Motor neuron (in vitro differentiated cells): ENCODE data around the gene AHRR. TPM values are rescaled to one million over a fixed set of nuclear protein-coding genes. Genes with fewer than 3 reads are reported as not detected.
"Not testable (repeated sequence)": the region's sequence is repeated elsewhere in the genome, so short reads cannot be mapped to it uniquely, and the experiment has no call there.

Source experiments
- ATAC-seq, 8 experiments: fragments of 200-7000 bp; cut with Tn5 transposase; replicated peaks in 6 of 8; 2 replicates each; pipeline ENCODE4 v1.8.0; 2021; ENCODE audit warnings: mild to moderate bottlenecking in 8 of 8, moderate library complexity in 8 of 8
- H3K27ac ChIP-seq, 2 donors: fragments of 250-450 bp; sonication (Bioruptor Pico); 2 replicates each; pipeline ENCODE4 v1.9.0; 2021; ENCODE audit warnings: antibody characterized with exemption in 2 of 2, mild to moderate bottlenecking in 2 of 2, moderate library complexity in 1 of 2
- H3K4me1 ChIP-seq, 2 donors: fragments of 250-450 bp; sonication (Bioruptor Pico); replicated peaks in 1 of 2; 2 replicates each; pipeline ENCODE4 v1.6.1; 2021; ENCODE audit warnings: antibody characterized with exemption in 2 of 2, mild to moderate bottlenecking in 2 of 2, moderate library complexity in 1 of 2
- H3K4me3 ChIP-seq, 5 donors: fragments of 250-450 bp; sonication (Bioruptor Pico); 2 replicates each; pipeline ENCODE4 v1.9.0; 2021; ENCODE audit warnings: antibody characterized with exemption in 5 of 5, mild to moderate bottlenecking in 5 of 5, moderate library complexity in 4 of 5
- WGBS, 10 experiments: fragments of 450-650 bp; shearing (Covaris generic); methylation state at CpG; one replicate each; pipeline ENCODE4 v1.0.0; 2022; 5-methylcytosine and 5-hydroxymethylcytosine counted together
- in situ Hi-C, 9 experiments: fragments of 400-800 bp; cut with MboI; loops; one replicate each; pipeline ENCODE4 v1.15.0; 2021; ENCODE audit warnings: low sequenced_read_pairs in 9 of 9, low pct_unique_long_range_greater_than_20kb in 2 of 9; ENCODE audit not compliant: unreplicated experiment in 9 of 9
- total RNA-seq, 8 experiments: library from RNA; unstranded; fragments of 300-600 nt; gene quantifications; 2 replicates each; pipeline versions ENCODE4 v1.2.3 to v1.2.4, GENCODE V29; 2022

The AHRR gene
- total RNA-seq, 8 experiments from 2014 or later: 1.1 to 24.0 (median 1.6) TPM

- 86 to 100% (median 92%) methylated on average over 3 to 5 of the region's 27 CpGs; no CpG with 5 or more reads in 5 of the 10 experiments for WGBS, 10 experiments
- no peak overlapping the region for H3K4me3 ChIP-seq
- in situ Hi-C loops: no loop called here
- no peaks in the 10 kb centered on the region for H3K4me1 ChIP-seq
- no peak overlapping the region for H3K27ac ChIP-seq
- ATAC-seq: no peak
Measured at GRCh38 chr5:307794-308579, 13.5 kb upstream of the AHRR start.

GRCh38 chr5:308672-309271 is 12.7 kb upstream of the AHRR start:
- 20 to 100% (median 80%) methylated on average over 1 to 16 of the region's 18 CpGs; no CpG with 5 or more reads in 2 of the 10 experiments for WGBS, 10 experiments
- in situ Hi-C loops: no loop called here

GRCh38 chr5:309831-310230 is 11.7 kb upstream of the AHRR start:
- WGBS, 10 experiments: no CpG with 5 or more reads among the region's 21 CpGs
- H3K4me1 ChIP-seq, H3K4me3 ChIP-seq, in situ Hi-C loops, H3K27ac ChIP-seq, ATAC-seq: not testable (repeated sequence)

More at GRCh38 chr5:308672-309271, 12.7 kb upstream of the AHRR start:
- ATAC-seq: peak in 7 of 8 experiments; percentile 21 to 63 (median 39)
- H3K4me1 ChIP-seq: no peaks in the 10 kb centered on the region
- H3K4me3 ChIP-seq: no peak overlapping the region
- H3K27ac ChIP-seq: no peak overlapping the region

- 80 to 100% (median 100%) methylated on average over 1 to 2 of the region's 9 CpGs; no CpG with 5 or more reads in 4 of the 10 experiments for WGBS, 10 experiments
- in situ Hi-C loops: no loop called here
- Histone ChIP-seq H3K27ac (no peak overlapping the region), H3K4me3 (no peak overlapping the region), H3K4me1 (no peaks in the 10 kb centered on the region)
- no peak for ATAC-seq
Measured at GRCh38 chr5:310516-310915, 11.0 kb upstream of the AHRR start.

- ATAC-seq: peak in 4 of 8 experiments; percentile 46 to 63 (median 60)
Measured at GRCh38 chr5:310941-311434, 10.5 kb upstream of the AHRR start.

GRCh38 chr5:311963-312362 is 9.6 kb upstream of the AHRR start:
- no peaks in the 10 kb centered on the region for H3K4me1 ChIP-seq
- no peak for ATAC-seq
- 60 to 100% (median 83%) methylated on average over 1 to 2 of the region's 8 CpGs; no CpG with 5 or more reads in 6 of the 10 experiments for WGBS, 10 experiments
- no peak overlapping the region for H3K27ac ChIP-seq
- H3K4me3 ChIP-seq: no peak overlapping the region
- in situ Hi-C loops: no loop called here

More at GRCh38 chr5:310941-311434, 10.5 kb upstream of the AHRR start:
- WGBS, 10 experiments: 73 to 94% (median 88%) methylated on average over 3 to 7 of the region's 16 CpGs; no CpG with 5 or more reads in 3 of the 10 experiments
- in situ Hi-C loops: no loop called here
- H3K4me3 ChIP-seq: no peak overlapping the region
- H3K4me1 ChIP-seq: no peaks in the 10 kb centered on the region
- H3K27ac ChIP-seq: no peak overlapping the region

- 0 to 100% (median 80%) methylated on average over 1 to 8 of the region's 12 CpGs; no CpG with 5 or more reads in 1 of the 10 experiments for WGBS, 10 experiments
- H3K27ac ChIP-seq: no peak overlapping the region
- in situ Hi-C loops: no loop called here
- peaks cover 4% of the 10 kb centered on the region in 2 donors for H3K4me1 ChIP-seq
- ATAC-seq: peak in 2 of 8 experiments; percentile 39 to 53
- H3K4me3 ChIP-seq: no peak overlapping the region
Measured at GRCh38 chr5:312845-313244, 8.7 kb upstream of the AHRR start.

GRCh38 chr5:313265-313664 is 8.2 kb upstream of the AHRR start:
- in situ Hi-C loops: no loop called here
- Histone ChIP-seq H3K27ac (no peak overlapping the region), H3K4me1 (peaks cover 4% of the 10 kb centered on the region in 2 donors), H3K4me3 (no peak overlapping the region)
- no peak for ATAC-seq
- 60 to 100% (median 93%) methylated on average over 1 to 7 of the region's 7 CpGs for WGBS, 10 experiments

GRCh38 chr5:313806-314376 is 7.6 kb upstream of the AHRR start:
- in situ Hi-C loops: no loop called here
- WGBS, 10 experiments: 81 to 100% methylated on average over 1 to 4 of the region's 17 CpGs; no CpG with 5 or more reads in 8 of the 10 experiments
- no peak for ATAC-seq

GRCh38 chr5:314676-315487 is 6.6 kb upstream of the AHRR start:
- Histone ChIP-seq H3K4me1 (peaks cover 4% of the 10 kb centered on the region in 2 donors), H3K27ac (no peak overlapping the region), H3K4me3 (no peak overlapping the region)
- WGBS, 10 experiments: 75 to 100% (median 90%) methylated on average over 1 to 11 of the region's 18 CpGs; no CpG with 5 or more reads in 2 of the 10 experiments
- in situ Hi-C loops: no loop called here
- no peak for ATAC-seq

More at GRCh38 chr5:313806-314376, 7.6 kb upstream of the AHRR start:
- H3K4me3 ChIP-seq: no peak overlapping the region
- H3K27ac ChIP-seq: no peak overlapping the region
- H3K4me1 ChIP-seq: peaks cover 4% of the 10 kb centered on the region in 2 donors

GRCh38 chr5:315488-316209 is 5.9 kb upstream of the AHRR start:
- ATAC-seq: no peak
- WGBS, 10 experiments: 61 to 94% (median 80%) methylated on average over 2 to 6 of the region's 14 CpGs; no CpG with 5 or more reads in 7 of the 10 experiments
- Histone ChIP-seq H3K4me1 (peaks cover 4% of the 10 kb centered on the region in 2 donors), H3K4me3 (no peak overlapping the region), H3K27ac (no peak overlapping the region)
- in situ Hi-C loops: no loop called here
